ENCODE data around the gene PDE4B. TPM values are rescaled to one million over a fixed set of nuclear protein-coding genes. Genes with fewer than 3 reads are reported as not detected.

Gene PDE4B
- total and polyA plus RNA-seq, 9 of the 15 experiments (the other 6 are each of a cell fraction or from before 2014, with no cell fraction given) = 0.09 TPM; not detected in 8

- ChIA-PET POLR2A (no interaction called here), CTCF (ENCODE audit: low intra/inter-chr PET ratio) (no interaction called here)
- 0% methylated on average over 4 of the region's 4 CpGs for WGBS (ENCODE audit: insufficient coverage, low coverage, missing lambda C conversion rate)
- Histone ChIP-seq H3K4me2 (ENCODE audit: insufficient read depth, low read length) (no peak overlapping the region), H3K4me3 (no peak overlapping the region), H3K9me3 (replicated peaks; ENCODE audit: control insufficient read depth, insufficient read depth, low read depth, low read length) (no peaks in the 10 kb centered on the region), H3K9me1 (ENCODE audit: control insufficient read depth, insufficient read depth, low read length) (no peaks in the 10 kb centered on the region), H3K4me1 (replicated peaks in 1 of 2; ENCODE audit: control insufficient read depth in 2 of 2, insufficient read depth in 2 of 2, low read length in 2 of 2) (no peaks in the 10 kb centered on the region), H3K79me2 (ENCODE audit: control insufficient read depth, insufficient read depth, low read length) (no peaks in the 10 kb centered on the region), H2AFZ (ENCODE audit: low read depth, low read length) (no peak overlapping the region), H3K36me3 (ENCODE audit: control insufficient read depth, insufficient read depth, low read length) (no peaks in the 10 kb centered on the region), H3K9ac (ENCODE audit: insufficient read depth in 1 of 2, low read depth in 2 of 2, low read length in 2 of 2) (no peak overlapping the region), H3K27ac (ENCODE audit: extremely low read depth, low read depth, low read length) (no peak overlapping the region), H4K20me1 (replicated peaks; ENCODE audit: control insufficient read depth, insufficient read depth, low read length) (no peaks in the 10 kb centered on the region), H3K27me3 (ENCODE audit: control insufficient read depth in 2 of 2, insufficient read depth in 2 of 2, low read length in 2 of 2) (no peaks in the 10 kb centered on the region)
- ATAC-seq (no peak), DNase-seq (ENCODE audit: extremely low read depth in 1 of 4, low spot score in 3 of 4) (no peak), FAIRE-seq (no peak)
- intact Hi-C loops (cut with micrococcal nuclease) = no loop called here
- TF ChIP-seq PML (IDR thresholded peaks at IDR 0.05; ENCODE audit: low read length) = no peak
- no peak for TF ChIP-seq ZNF354B (CRISPR knock-in tag; IDR thresholded peaks at IDR 0.05)
- no peak for TF ChIP-seq DNMT1 (IDR thresholded peaks at IDR 0.05)
- TF ChIP-seq HSF4 (CRISPR knock-in tag; IDR thresholded peaks at IDR 0.05; ENCODE audit: borderline replicate concordance) = no peak
- no peak for TF ChIP-seq NFIX (CRISPR knock-in tag; IDR thresholded peaks at IDR 0.05; ENCODE audit: low read depth)
- no peak for TF ChIP-seq HDAC2 (IDR thresholded peaks at IDR 0.05)
- no peak for TF ChIP-seq SMAD1 (IDR thresholded peaks at IDR 0.05; ENCODE audit: low read depth, low read length, partially characterized antibody)
- no peak for TF ChIP-seq RFX1 (IDR thresholded peaks at IDR 0.05)
- no peak for TF ChIP-seq POLR2G (IDR thresholded peaks at IDR 0.05; ENCODE audit: low read depth, low read length)
- TF ChIP-seq LCOR (CRISPR knock-in tag; IDR thresholded peaks at IDR 0.05) = no peak
- TF ChIP-seq ZNF696 (CRISPR knock-in tag; conservative IDR thresholded peaks at IDR 0.05) = no peak
- TF ChIP-seq WHSC1 (IDR thresholded peaks at IDR 0.05; ENCODE audit: low read length) = no peak
- no peak for TF ChIP-seq MXD1 (CRISPR knock-in tag; IDR thresholded peaks at IDR 0.05; ENCODE audit: borderline replicate concordance, poor library complexity, severe bottlenecking)
- in situ Hi-C loops (cut with MboI) = no loop called here
- BruUV-seq (replicated peaks) = no TSS peak
These were observed 418.0 kb downstream of the PDE4B start for GRCh38 chr1:66210635-66211244.
